ENCODE data around the gene RIMBP2.

Gene RIMBP2

GRCh38 chr12:130384234-130384633, 331.9 kb downstream of the RIMBP2 start:
- no peak for DNase-seq (ENCODE audit: extremely low read depth, low read depth)
- TF ChIP-seq CTCF (IDR thresholded peaks at IDR 0.05; ENCODE audit: low read depth, low read length), result no peak

- no peak for DNase-seq (ENCODE audit: extremely low read depth, low read depth)
- no peak for TF ChIP-seq CTCF (IDR thresholded peaks at IDR 0.05; ENCODE audit: low read depth, low read length)
These were observed 333.3 kb downstream of the RIMBP2 start for GRCh38 chr12:130382818-130383217.

- no peak for DNase-seq (ENCODE audit: extremely low read depth, low read depth)
- no peak for TF ChIP-seq CTCF (IDR thresholded peaks at IDR 0.05; ENCODE audit: low read depth, low read length)
These were observed 340.5 kb downstream of the RIMBP2 start for GRCh38 chr12:130375296-130376287.

GRCh38 chr12:130374083-130374482, 342.0 kb downstream of the RIMBP2 start:
- no peak for DNase-seq (ENCODE audit: extremely low read depth, low read depth)
- no peak for TF ChIP-seq CTCF (IDR thresholded peaks at IDR 0.05; ENCODE audit: low read depth, low read length)

GRCh38 chr12:130372936-130373335, 343.2 kb downstream of the RIMBP2 start:
- DNase-seq (ENCODE audit: extremely low read depth, low read depth), result no peak
- no peak for TF ChIP-seq CTCF (IDR thresholded peaks at IDR 0.05; ENCODE audit: low read depth, low read length)

GRCh38 chr12:130371296-130371695, 344.8 kb downstream of the RIMBP2 start:
- DNase-seq (ENCODE audit: extremely low read depth, low read depth), result no peak
- TF ChIP-seq CTCF (IDR thresholded peaks at IDR 0.05; ENCODE audit: low read depth, low read length), result no peak

- no peak for DNase-seq (ENCODE audit: extremely low read depth, low read depth)
- no peak for TF ChIP-seq CTCF (IDR thresholded peaks at IDR 0.05; ENCODE audit: low read depth, low read length)
These were observed 346.3 kb downstream of the RIMBP2 start for GRCh38 chr12:130369816-130370215.
